Activated CD8-positive, alpha-beta memory T cell treated with anti-CD3 and anti-CD28 coated beads for 36 hours (primary cell): ENCODE measurements around the gene NXN. TPM values are rescaled to one million over a fixed set of nuclear protein-coding genes. Genes with fewer than 3 reads are reported as not detected.

Experiments used
- CTCF ChIA-PET: fragments of 350-600 bp; sonication (Branson Sonifier 250); formaldehyde crosslinking; loops from one replicate; lab custom pipeline; 2021; ENCODE audit warnings: antibody characterized with exemption; lab: Charles Lee
- POLR2A ChIA-PET: fragments of 350-600 bp; sonication (Branson Sonifier 250); formaldehyde crosslinking; loops from one replicate; lab custom pipeline; 2021; ENCODE audit warnings: antibody characterized with exemption; lab: Charles Lee
- total RNA-seq, 2 experiments: library from RNA; stranded (reverse); gene quantifications; one replicate each; pipeline ENCODE4 v1.2.3, GENCODE V29; 2021

Gene NXN
- under 1 TPM; 0.13 to 0.25 TPM for total RNA-seq

GRCh38 chr17:979539-980405, at the start of gene NXN:
Gene NXN (minus strand): TSS chr17:979776.
- CTCF ChIA-PET = interaction anchor here (1.1 to 2.7 kb wide), 9 partner anchors 17 to 185 kb away, joined by 3 to 24 read pairs (median 4); partner anchors contain the start of gene TIMM22
- POLR2A ChIA-PET = interaction anchor here (0.6 to 1.0 kb wide), 3 partner anchors 17 to 198 kb away, joined by 3 to 4 read pairs (median 4); partner anchors contain the start of genes GLOD4, MRM3 and TIMM22

GRCh38 chr17:1027044-1027443, 47.5 kb upstream of the NXN start:
- POLR2A ChIA-PET = no interaction called here
- CTCF ChIA-PET = no interaction called here

- CTCF ChIA-PET = no interaction called here
- POLR2A ChIA-PET = no interaction called here
Observed at GRCh38 chr17:1026599-1026975, 47.0 kb upstream of the NXN start.

- ChIA-PET POLR2A (no interaction called here), CTCF (no interaction called here)
Observed at GRCh38 chr17:1025733-1026598, 46.4 kb upstream of the NXN start.

- POLR2A ChIA-PET = no interaction called here
- CTCF ChIA-PET = no interaction called here
Observed at GRCh38 chr17:1024076-1024475, 44.5 kb upstream of the NXN start.

- ChIA-PET CTCF (interaction anchor here (1.4 kb wide), 1 partner anchor 34 kb away, joined by 3 read pairs; no protein-coding TSS in a partner anchor), POLR2A (no interaction called here)
Observed at GRCh38 chr17:1022278-1023024, 42.9 kb upstream of the NXN start.

GRCh38 chr17:1021147-1021546, 41.6 kb upstream of the NXN start:
- ChIA-PET CTCF (no interaction called here), POLR2A (no interaction called here)

GRCh38 chr17:1019451-1019850, 39.9 kb upstream of the NXN start:
- ChIA-PET CTCF (no interaction called here), POLR2A (no interaction called here)

- ChIA-PET POLR2A (no interaction called here), CTCF (interaction anchor here (1.6 kb wide), 1 partner anchor 19 kb away, joined by 4 read pairs; no protein-coding TSS in a partner anchor)
Observed at GRCh38 chr17:1018547-1018946, 39.0 kb upstream of the NXN start.

- CTCF ChIA-PET = no interaction called here
Observed at GRCh38 chr17:1013729-1014090, 34.1 kb upstream of the NXN start.

GRCh38 chr17:1012823-1013728, 33.5 kb upstream of the NXN start:
- ChIA-PET CTCF (no interaction called here), POLR2A (no interaction called here)

More at GRCh38 chr17:1013729-1014090, 34.1 kb upstream of the NXN start:
- POLR2A ChIA-PET = no interaction called here

- POLR2A ChIA-PET = no interaction called here
- CTCF ChIA-PET = no interaction called here
Observed at GRCh38 chr17:1011760-1012735, 32.5 kb upstream of the NXN start.

GRCh38 chr17:1011138-1011537, 31.6 kb upstream of the NXN start:
- POLR2A ChIA-PET = no interaction called here
- CTCF ChIA-PET = no interaction called here

GRCh38 chr17:1010586-1010985, 31.0 kb upstream of the NXN start:
- ChIA-PET CTCF (no interaction called here), POLR2A (no interaction called here)

- CTCF ChIA-PET = no interaction called here
Observed at GRCh38 chr17:1010086-1010450, 30.5 kb upstream of the NXN start.

GRCh38 chr17:1009229-1010085, 29.9 kb upstream of the NXN start:
- CTCF ChIA-PET = no interaction called here

More at GRCh38 chr17:1010086-1010450, 30.5 kb upstream of the NXN start:
- POLR2A ChIA-PET = no interaction called here

More at GRCh38 chr17:1009229-1010085, 29.9 kb upstream of the NXN start:
- POLR2A ChIA-PET = no interaction called here
